Umbilical cord (tissue), 2 donors: ENCODE measurements around the gene CPT2. TPM values are rescaled to one million over a fixed set of nuclear protein-coding genes. Genes with fewer than 3 reads are reported as not detected.
A peak's percentile ranks its signal among the peaks of the same experiment; 100 is the strongest.
"Not testable (repeated sequence)": the region's sequence is repeated elsewhere in the genome, so short reads cannot be mapped to it uniquely, and the experiment has no call there.

ENCODE experiments used
- DNase-seq: peaks from one replicate; pipeline ENCODE4 v3.0.0-alpha.2; 2015; ENCODE audit warnings: low spot score
- total RNA-seq: library from RNA; depleted of rRNA; stranded (reverse); fragments of >200 nt; gene quantifications from one replicate; pipeline ENCODE4 v1.2.3, GENCODE V29; 2014; ENCODE audit warnings: low replicate concordance; ENCODE audit not compliant: insufficient read depth

The CPT2 gene
- total RNA-seq, 1 donor from 2014 or later: 19.0 TPM

GRCh38 chr1:53182111-53182593 lies 14.5 kb upstream of the CPT2 start:
- DNase-seq: peak; percentile 81

- no peak for DNase-seq
Observed at GRCh38 chr1:53182716-53183094, 13.9 kb upstream of the CPT2 start.

DNA sequence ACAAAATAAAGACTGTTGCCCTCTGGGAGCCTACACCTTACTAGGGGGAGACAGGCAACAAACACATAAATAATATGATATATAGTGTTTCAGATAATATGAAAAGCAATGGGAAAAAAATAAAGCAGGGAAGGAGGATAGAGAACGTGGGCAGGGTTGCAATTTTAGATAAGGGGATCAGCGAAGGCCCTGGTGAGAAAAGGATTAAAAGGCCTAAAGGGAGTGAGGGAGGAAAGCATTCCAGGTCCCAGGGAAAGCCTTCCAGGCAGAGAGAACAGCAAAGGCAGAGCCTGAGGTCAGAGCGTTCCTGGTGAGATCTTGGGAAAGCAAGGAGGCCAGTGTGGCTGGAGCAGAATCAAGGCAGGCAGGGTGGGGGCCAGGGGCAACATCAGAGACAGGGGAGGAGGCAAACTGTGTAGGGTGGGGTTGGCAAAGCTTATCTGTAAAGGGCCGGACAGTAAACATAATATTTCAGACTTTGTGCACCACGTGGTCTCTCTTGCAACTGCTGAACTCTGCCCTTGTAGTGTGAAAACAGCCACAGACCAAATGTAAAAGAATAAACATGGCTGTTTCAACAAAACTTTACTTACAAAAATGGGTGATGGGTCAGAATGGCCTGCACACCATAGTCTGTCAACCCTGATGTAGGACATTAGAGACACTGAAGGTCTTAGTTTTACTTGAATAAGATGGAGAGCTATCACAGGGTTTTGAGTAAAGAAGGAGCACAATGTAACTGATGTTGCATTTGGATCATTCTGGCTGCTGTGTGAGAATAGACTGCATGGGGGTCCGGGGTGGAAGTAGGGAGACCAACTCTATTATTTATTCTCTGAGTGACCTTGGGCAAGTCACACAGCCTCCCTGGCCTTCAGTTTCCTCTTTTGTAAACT lies 13.3 kb upstream of the CPT2 start:
- DNase-seq: peak; percentile 90

DNA sequence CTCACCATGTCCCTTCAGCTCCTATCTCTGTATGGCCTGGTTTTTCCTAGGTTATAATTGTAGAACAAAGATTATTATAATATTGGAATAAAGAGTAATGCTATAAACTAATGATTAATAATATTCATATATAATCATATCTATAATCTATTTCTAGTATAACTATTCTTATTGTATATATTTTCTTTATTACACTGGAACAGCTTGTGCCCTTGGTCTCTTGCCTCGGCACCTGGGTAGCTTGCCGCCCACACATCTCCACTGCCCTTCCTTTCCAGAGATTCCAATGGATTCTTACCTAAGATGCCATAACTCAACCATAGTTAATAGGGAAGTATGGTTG lies 10.7 kb upstream of the CPT2 start:
- not testable (repeated sequence) for DNase-seq

GRCh38 chr1:53186533-53186932 lies 10.1 kb upstream of the CPT2 start:
- no peak for DNase-seq

DNA sequence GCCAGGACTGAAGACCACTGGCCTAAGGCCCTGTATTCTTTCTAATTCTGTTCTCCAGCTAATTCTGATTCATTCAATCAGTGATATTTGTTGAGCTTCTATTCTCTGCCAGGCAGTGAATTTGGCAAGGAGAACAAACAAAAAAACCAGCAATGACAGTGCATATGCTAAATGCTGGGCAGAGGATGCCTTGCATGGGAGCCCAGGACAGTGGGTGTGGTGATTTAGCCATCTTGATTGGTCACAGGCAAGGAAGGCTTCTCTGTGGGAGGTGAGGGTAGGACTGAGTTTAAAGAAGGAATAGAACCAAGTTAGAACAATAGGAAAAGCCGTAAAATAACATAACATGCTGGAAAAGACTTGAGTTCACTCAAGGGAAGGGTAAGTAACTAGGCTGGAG lies 9.2 kb upstream of the CPT2 start:
- DNase-seq: no peak

DNA sequence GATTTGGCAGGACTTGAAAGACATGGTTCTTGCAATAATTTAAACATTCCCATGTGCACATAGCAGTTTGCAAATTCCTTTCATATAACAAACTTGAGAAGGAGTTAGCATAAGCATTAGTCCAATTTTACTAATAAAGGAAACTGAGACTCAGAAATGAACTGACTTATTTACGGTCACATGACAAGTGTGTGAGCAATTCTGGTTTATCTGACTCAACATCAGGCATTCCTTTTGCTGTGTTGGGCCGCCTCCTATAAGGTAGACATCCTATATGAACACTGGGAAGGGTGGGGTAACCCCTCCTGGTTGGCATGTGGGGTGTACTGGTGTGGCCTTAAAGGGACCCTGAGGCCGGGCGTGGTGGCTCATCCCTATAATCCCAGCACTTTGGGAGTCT lies 8.5 kb upstream of the CPT2 start:
- DNase-seq: no peak

- DNase-seq: no peak
Observed at GRCh38 chr1:53189061-53189460, 7.6 kb upstream of the CPT2 start.

DNA sequence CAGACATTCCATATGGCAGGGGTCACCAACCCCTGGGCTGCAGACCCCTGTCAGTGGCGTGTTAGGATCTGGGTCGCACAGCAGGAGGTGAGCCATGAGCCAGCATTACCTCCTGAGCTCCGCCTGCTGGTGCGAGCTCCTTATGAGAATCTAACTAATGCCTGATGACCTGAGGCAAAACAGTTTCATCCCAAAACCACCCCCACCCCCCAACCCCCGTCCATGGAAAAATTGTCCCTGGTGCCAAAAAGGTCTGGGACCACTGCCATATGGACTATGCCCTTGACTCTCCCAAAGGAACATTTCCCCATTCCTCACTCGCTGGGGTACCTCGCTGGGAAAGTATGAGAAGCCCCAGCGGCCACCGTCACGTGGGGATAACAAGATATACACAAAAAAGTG lies 6.4 kb upstream of the CPT2 start:
- no peak for DNase-seq

DNA sequence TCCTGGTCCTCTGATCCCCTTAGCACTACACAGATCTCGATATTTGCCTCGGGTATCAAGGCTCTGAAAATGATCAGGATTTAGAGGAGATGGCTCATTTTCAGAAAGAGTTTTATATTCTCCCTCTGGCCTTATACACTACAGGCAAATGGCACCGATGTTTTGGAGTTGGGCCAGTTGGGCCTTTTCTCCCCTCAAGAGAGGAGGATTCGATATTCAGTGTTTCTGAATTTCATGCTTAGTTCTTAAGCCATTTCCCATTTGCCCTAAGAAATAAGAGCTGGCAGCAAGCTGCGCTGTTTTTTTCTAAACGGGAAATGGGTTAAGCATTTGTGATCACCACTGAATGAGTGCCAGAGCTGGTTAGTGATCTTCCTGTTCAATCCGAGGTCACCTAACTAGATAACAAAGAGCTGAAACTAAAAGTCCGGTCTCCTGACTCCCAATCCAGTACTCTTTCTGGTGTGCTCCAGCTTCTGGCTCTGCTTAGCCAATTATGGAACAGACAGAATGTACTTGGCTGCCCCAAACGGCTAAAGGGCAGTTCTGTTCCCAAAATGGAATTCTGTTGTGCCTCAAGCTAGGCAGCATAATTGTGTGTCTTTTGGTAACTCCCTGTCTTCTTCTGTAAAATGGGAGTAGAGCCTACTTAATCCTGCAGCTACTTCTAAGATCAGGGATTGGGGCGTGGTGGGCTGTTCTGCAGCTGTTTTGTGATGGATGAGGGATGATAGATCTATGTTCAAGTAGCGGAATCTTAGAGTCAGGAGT lies 1.2 kb upstream of the CPT2 start:
- peak; percentile 75 for DNase-seq

DNA sequence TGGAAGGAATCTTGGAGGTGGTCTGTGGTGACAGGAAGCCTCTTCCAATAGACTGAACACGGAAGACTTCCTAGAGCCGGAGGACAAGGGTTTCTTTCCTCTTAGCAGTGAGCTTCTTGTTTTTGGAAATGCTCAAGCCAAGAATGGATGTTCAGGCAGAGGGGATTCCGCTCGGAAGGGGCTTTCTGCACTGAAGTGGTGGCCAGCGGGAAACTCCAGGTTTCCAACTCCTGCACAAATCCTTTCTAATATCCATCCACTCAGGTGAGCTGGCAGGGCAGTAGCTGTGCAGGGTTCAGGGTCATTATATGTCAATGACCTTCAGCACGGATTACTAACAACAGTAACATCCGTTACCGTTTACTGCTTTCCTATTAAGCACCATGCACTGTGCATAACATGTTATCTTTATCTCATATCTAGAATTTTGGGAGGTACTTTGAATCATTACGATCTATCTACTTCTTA lies 573 bp upstream of the CPT2 start:
- DNase-seq: no peak

- peak; percentile 62 for DNase-seq
Observed at GRCh38 chr1:53197291-53198200, 922 bp downstream of the CPT2 start.

GRCh38 chr1:53198241-53198651 lies 1.6 kb downstream of the CPT2 start:
- peak; percentile 77 for DNase-seq

DNA sequence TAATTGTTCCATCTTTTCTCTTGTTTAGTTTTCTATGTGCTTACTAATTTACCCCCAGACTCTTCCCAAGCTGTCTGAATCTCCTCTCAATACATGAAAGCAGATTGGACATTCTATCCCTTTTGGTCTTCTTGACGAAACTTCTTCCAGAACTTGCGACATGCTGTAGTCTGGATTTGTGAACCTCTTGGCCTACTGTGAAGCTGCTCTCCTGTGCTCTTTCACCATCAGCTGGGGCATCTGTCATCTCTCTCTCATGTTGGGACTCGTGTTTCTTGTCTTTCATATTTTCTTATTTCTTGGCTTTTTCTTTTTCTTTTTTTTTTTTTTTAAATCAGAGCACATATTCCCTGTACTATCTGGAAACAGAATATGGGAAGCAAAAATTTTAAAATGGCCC lies 6.8 kb downstream of the CPT2 start:
- DNase-seq: no peak

- not testable (repeated sequence) for DNase-seq
Observed at GRCh38 chr1:53205496-53205895, 8.9 kb downstream of the CPT2 start.

- not testable (repeated sequence) for DNase-seq
Observed at GRCh38 chr1:53206083-53206685, 9.6 kb downstream of the CPT2 start.

DNA sequence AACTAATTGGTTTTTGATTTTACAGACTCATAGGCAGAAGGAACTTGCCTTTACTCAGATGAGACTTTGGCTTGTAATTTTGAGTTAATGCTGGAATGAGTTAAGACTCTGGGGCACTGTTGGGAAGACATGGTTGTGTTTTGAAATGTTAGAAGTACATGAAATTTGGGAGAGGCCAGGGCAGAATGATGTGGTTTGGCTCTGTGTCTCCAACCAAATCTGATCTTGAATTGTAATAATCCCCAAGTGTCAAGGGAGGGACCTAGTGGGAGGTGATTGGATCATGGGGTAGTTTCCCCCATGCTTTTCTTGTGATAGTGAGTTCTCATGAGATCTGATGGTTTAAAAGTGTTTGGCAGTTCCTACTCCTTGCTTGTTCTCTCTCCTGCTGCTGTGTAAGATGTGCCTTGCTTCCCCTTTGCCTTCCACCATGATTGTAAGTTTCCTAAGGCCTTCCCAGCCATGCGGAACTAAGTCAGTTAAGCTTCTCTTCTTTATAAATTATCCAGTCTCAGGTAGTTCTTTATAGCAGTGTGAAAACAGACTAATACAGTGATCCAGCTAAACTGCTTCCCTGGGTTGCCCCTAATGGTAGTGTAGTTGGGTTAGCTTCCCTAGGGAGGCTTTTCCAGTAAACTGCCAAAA lies 10.2 kb downstream of the CPT2 start:
- no peak for DNase-seq

- no peak for DNase-seq
Observed at GRCh38 chr1:53207726-53208125, 11.1 kb downstream of the CPT2 start.

DNA sequence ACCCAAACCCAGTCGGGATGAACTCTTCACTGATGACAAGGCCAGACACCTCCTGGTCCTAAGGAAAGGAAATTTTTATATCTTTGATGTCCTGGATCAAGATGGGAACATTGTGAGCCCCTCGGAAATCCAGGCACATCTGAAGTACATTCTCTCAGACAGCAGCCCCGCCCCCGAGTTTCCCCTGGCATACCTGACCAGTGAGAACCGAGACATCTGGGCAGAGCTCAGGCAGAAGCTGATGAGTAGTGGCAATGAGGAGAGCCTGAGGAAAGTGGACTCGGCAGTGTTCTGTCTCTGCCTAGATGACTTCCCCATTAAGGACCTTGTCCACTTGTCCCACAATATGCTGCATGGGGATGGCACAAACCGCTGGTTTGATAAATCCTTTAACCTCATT lies 13.7 kb downstream of the CPT2 start:
- DNase-seq: no peak

DNA sequence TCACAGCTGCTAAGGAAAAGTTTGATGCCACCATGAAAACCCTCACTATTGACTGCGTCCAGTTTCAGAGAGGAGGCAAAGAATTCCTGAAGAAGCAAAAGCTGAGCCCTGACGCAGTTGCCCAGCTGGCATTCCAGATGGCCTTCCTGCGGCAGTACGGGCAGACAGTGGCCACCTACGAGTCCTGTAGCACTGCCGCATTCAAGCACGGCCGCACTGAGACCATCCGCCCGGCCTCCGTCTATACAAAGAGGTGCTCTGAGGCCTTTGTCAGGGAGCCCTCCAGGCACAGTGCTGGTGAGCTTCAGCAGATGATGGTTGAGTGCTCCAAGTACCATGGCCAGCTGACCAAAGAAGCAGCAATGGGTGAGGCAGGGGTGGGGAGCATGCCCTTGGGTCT lies 14.3 kb downstream of the CPT2 start:
- no peak for DNase-seq
